ENCODE results near the gene CPPED1.
A peak's percentile ranks its signal among the peaks of the same experiment; 100 is the strongest.

The CPPED1 gene

DNA sequence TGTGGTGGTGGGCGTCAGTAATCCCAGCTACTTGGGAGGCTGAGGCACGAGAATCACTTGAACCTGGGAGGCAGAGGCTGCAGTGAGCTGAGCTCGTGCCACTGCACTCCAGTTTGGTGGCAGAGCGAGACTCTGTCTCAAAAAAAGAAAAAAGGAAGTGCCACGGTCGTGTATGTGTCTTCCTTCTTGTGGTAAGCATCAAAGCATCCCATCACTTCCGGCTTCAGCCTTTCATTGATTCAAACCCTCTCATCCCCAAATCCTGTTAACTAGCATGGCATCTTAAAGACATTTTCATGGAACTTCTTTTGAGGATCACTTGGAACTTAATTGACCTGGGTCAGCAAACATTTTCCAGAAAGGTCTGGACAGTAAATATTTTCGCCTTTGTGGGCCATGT is 126.2 kb downstream of the CPPED1 start:
- no peak for DNase-seq

DNA sequence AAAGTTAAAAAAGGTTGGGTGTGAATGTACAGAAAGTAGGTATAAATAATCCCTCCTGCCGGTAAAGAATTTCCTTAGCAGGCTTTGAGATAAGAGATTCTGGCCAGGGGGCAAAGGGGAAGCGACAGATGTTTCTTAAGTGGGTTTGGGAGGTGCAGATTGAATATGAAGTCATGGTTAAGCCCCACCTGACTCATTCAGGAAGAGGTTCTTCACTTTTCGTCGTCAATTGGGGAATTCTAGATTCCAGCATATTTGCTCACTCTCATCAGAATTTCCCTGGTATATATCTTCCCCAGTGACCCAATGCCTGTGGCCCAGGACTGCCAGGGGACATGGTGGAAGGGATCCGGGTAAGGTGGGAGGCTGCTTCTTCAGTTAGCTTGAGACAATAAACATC is 127.8 kb downstream of the CPPED1 start:
- DNase-seq, result no peak

DNA sequence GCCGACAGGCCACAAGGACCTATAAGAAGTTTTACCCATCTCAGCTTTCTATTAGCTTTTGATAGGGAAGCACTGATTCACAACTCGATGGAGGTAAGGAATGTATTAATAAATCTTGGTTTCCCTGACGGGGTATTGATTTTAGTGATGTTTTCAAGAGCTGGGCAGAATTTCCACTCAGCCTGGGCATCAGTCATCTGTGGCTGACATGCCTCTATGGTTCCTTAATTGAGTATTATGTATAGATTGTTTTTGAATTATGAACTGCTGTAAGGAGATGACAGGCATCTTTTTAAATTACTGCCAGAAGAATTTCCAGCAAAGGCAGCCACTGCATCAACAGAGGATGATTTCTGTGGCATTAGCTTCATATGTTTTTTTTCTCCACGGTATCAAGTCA is 128.6 kb downstream of the CPPED1 start:
- DNase-seq, result no peak

DNA sequence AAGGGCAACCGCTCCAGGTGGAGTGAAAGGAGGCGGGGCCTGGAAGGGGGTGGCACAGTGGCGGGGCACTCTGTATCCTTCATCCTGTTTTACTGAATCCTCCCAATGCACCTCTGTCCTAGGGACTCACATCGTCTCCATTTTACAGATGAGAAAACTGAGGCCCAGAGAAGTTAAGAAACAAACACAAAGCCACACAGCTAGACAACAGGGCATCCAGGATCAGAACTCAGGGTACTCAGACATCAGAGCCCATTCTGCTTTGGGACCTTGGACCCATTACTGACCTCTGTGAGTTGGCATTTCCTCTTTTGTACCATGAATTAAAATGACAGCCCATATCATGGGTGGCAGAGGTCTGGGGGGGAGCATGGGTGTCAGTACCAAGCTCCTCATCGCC is 129.2 kb downstream of the CPPED1 start:
- DNase-seq, result no peak

DNA sequence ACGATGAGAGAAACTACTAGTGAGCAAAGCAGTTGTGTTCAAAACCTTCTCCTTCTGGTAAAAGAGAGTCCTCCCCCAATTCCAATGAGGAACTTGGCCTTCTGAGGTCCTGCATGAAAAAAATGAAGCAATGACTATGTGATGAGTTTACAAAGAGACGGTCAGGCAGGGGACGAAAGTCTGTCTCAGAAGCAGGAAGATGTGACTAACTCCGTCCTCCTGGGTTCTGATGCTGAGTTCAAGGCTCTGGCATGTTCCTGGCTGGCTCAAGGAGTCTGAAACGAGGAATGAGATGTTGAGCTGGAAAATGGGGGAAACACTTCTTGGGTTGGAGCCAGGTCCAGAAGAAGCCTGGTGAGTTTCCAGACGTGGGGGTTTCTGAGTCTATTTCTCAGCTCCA is 129.6 kb downstream of the CPPED1 start:
- DNase-seq, result no peak

DNA sequence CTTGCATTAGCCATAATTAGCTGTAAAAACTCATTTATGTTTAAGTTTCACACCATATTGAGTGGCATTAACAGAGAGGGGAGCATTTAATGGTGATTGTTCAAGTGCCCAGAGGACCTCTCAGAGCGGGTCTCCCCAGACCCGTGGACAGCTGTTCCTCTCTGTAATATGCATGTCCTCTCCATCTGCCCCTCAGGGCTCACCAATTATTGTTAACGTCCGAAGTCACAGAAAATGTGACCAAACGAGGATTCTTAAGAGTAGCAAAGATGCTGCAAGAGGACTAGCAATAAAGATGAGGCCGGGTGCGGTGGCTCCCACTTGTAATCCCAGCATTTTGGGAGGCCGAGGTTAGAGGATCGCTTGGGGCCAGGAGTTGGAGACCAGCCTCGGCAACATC is 130.2 kb downstream of the CPPED1 start:
- DNase-seq, result no peak

DNA sequence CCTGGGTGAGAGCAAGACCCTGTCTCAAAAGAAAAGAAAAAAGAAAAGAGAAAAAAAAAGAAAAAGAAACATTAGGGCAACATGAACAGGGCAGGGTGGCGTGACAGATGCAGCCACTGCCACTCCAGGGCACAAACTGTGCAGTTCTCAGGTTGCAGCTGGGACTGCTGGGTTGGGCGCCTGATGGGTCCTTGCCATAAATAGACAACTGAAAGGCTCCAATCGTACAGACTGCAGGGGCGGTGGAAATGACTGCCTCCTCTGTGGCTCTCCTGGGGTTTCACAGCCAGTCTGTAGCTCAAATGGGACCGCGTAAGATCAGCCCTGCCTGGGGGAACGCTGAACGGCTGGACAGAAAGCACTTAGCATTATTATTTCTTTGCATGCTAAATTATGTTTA is 130.7 kb downstream of the CPPED1 start:
- DNase-seq, result no peak

DNA sequence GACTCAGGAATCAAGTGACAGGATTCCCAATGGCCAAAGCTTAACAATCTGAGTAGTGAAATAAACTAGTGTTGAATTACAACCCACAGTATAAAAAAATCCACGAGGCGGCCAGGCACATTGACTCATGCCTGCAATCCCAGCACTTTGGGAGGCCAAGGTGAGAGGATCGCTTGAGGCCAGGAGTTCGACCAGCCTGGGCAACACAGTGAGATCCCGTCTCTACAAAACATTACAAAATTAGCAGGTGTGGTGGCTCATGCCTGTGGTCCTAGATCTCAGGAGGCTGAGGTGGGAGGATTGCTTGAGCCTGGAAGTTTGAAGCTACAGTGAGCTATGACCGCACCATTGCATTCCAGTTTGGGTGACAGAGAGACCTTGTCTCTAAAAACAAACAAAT is 133.8 kb downstream of the CPPED1 start:
- no peak for DNase-seq

DNA sequence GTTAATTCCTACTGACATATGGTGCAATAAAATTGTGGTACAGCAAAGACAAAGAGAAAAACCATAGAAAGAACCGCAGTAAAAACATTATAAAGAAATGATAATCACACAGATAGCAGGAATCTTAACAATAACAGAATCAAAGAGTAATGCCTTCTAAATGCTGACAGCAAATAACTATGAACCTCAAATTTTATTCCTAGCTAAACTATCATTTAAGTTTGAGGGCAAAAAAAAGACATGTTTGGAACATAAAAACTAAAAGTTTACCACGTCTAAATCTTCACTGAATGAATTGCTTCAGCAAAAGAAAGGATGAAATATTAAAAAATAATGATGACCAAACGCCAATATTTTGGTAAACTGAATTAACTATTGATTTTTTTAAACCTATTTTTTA is 135.8 kb downstream of the CPPED1 start:
- DNase-seq, result no peak

DNA sequence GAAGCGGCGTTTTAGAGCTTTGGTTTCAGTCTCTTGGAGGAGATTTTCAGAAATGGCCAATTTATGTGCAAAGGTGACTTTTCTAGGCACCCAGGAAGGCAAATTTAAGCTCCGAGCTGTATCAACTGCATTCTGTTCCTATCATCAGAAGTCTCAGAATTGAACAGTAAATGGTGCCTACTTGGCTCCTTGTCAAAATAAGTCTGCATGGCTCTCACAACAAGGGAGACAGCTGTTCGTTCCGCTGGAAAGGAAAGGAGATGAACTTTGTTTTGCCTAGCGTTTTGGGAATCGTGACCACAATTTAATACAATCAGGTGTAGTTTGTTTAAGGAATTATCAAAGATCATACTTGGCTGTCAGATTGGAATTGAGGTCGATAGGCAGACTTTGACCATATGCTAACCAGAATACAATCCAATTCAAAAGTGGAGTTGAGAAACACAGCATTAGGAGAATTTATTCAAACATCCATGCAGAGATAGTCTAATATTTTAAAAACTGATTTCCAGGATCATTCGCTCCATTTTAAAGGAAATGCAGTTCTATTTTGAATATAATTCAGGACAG is 139.4 kb downstream of the CPPED1 start:
- no peak for DNase-seq

DNA sequence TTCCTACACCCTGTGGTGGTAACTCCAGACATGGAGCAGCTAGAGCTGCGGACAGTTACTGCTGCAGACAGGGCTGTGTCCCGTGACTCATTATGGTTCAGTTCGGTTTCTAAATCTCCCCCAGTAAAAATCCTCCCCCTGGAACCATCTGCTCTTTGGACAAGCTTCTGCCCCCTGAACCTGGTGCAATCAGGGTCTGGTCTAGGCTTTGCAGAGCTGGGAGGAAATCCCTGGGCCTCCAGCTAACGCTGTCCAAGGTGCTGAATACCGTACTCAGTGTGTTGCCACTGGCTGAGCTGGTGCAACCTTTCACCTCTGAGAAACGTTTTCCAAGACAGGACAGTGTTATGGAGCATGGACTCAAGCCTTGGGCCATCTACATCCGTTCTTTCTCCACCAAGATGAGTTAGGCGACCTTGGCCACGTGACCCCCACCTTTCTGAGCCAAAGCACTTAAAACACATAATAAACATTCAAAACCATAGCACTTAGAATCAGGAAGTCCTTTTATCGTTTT is 142.0 kb downstream of the CPPED1 start:
- no peak for DNase-seq

DNA sequence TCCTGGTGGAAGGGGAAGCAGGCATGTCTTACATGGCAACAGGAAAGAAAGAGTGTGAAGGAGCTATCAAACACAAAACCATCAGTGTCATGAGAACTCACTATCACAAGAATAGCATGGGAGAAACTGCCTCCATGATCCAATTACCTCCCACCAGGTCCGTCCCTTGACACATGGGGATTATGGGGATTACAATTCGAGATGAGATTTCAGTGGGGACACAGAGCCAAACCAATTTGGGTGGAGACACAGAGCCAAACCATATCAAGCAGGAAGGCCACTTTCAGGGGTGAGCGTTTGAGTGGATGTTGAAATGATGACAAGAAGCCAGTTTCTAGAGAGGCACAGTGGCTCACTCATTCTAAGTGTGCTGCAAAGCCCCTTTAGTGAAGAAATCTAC is 143.8 kb downstream of the CPPED1 start:
- no peak for DNase-seq

DNA sequence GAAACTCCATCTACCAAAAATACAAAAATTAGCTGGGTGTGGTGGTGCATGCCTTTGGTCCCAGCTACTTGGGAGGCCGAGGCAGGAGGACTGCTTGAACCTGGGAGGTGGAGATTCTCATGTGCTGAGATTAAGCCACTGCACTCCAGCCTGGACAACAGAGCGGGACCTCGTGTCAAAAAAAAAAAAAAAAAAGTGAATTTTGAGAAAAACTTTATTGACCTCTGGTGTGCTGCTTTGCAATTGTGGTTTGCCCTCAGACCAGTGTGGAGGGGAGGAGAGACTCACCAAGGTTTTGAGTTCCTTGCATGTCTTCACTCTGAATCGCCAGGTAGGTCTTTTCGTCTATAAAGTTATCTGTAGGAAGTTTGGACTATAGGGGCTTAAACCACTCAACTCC is 145.2 kb downstream of the CPPED1 start:
- no peak for DNase-seq

DNA sequence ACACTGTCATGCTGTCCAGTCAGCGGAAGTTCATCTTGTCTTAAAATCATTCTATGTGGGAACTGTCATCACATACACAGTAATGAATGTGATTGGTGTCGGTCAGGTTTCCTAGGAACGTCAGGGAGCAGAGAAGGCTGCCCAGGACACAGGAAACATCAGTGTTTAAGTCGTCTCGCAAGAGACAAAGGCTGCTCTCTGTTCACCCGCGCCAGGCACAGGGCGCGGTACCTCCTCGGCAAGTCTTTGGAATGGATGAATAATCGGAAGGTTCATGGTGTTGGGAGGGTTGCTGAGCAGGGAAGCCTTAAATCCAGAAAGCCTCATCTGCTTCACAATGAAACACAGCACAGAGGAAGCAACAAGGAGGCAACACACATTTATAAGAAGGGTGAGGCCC is 148.2 kb downstream of the CPPED1 start:
- DNase-seq, result no peak

DNA sequence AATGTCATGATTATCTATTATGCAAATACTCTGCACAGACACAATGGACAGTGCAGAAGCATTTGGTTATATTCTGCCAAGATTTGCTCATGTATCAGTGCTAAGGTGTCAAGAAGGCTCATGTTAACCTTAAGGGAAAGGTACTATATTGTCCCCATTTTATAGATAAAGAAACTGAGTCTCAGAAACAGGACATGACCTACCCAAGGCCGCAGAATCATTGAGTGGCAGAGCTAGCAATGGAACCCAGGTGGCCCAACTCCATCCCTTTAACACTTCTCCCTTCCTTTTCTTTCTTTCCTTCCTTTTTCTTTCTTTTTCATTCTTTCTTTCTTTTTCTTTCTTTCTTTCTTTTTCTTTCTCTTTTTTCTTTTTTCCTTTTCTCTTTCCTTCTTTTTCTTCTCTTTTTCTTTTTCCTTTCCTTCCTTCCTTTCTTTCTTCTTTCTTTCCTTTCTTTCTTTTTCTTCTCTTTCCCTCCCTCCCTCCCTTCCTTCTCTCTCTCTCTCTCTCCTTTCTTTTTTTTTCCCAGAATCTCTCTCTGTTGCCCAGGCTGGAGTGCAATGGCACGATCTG is 149.8 kb downstream of the CPPED1 start:
- DNase-seq, result no peak

DNA sequence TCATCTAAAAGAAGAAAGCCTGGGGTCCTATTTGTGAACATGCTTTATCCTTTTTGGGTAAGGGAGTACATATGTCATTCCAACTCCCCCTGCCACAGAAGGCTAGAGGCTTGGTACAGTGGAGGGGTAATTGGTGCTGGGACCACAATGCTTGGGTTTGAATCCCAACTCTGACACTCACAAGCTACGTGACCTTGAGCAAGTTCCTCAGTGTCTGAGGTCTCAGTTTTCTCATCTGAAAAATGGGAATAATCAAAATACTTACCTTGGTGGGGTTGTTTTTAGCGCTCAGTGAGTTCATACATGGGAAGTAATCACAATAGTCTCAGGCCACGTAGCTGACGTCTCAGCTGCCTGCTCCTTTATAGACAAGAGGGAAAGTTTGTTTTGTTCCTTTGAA is 150.8 kb downstream of the CPPED1 start:
- no peak for DNase-seq

DNA sequence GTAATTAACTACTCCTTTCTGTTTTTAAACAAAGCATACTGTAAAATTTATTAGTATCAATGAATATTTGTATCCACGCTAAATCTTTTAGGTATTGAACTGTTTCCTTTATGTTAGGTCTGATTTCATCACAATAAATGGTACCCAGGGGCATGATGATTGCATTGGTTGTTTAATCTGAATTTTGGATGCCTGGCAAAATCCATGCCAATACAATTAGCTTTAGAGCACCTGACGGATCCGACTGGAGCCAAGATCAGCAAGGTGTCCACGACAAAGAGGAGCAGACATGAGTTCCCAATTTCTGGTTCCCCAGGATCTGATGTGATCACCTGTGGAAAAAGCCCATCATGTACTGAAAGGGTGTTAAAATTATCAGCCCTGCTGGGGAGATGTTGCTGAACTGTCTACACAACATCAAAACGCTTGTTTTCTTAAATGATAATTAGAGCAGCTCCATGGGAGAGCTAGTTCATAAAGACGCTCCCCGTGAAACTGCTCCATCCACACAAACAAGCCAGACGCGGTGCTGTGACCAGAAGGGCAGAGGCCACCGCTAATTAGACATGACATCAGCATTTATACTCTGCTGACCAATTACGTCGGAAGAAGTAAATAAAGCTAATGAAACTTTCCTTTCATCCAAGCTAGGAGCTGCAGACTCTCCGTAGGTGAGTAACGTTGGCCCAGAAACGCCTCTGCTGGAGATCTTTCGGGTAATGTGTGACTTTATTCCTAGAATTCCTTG is 151.7 kb downstream of the CPPED1 start:
- DNase-seq, result peak; percentile 97

DNA sequence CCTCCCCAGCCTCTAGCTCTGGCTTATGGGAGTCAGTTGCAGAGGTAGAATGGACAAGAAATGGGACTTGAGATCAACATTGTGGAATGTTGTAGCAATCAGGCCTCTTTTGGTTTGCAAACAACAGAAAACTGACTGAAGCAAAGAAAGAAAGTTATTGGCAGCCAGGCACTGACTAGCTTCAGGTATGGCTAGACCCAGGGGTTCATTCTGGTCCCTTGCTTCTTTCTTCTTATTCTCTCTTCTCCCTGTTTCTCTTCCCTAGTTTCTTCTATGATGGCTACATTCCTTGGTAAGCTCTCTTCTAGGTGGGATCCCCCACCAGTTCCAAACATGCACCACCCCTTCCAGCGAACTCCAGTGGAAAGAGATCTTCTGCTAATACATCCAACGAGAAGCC is 154.3 kb downstream of the CPPED1 start:
- DNase-seq, result no peak

DNA sequence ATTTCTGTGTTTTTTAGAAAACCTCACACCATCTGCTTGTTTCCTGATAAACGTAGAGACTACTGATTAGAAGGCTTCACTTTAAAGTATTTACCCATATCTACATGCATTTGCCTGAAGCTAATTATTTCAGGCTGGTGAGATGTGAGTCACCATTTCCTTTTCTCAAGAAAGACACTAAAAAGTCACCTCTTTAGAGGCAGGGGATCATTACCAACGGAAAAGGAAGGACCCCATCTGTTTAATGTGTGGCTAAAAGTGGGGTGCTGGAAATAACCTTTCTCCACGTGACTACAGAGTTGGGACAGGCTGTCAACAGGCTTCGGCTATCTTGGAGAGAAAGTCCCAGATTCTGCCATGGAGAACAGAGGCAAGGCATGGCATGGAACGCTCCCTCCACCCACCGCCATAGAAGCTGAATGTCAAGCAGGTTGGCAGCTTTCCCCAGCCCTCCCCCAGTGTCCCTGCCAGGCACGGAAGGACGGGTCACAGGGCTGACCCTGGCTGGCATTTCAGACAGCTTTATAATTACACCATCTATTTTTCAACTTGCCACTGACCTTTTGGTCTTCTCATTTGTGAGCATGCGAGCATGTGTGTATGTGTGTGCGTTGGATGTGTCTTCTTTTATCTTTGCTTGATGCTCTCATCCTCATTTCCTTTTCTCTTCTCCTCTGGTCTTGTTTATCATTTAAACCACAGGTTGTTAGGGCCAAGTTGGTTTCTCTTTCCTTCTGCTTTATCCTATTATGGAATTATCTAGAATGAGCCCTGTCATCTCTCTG is 157.0 kb downstream of the CPPED1 start:
- DNase-seq, result peak; percentile 44

DNA sequence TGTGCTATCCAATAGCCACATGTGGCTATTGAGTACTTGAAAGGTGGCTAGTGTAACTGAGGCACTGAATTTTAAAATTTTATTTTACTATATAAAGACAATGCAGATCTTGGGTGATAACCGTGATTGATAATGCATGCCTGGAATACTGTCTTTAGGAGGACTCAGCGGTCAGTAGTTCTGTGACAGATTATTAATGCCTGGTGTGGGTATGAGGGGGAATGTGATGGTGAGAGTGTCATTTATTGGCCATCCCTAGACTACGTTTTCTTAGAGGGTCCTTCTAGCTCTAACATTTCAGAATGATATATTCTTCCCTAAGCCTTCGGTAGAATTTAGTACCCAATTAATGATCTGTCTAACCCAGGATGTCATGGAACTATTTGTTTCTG is 157.6 kb downstream of the CPPED1 start:
- no peak for DNase-seq

DNA sequence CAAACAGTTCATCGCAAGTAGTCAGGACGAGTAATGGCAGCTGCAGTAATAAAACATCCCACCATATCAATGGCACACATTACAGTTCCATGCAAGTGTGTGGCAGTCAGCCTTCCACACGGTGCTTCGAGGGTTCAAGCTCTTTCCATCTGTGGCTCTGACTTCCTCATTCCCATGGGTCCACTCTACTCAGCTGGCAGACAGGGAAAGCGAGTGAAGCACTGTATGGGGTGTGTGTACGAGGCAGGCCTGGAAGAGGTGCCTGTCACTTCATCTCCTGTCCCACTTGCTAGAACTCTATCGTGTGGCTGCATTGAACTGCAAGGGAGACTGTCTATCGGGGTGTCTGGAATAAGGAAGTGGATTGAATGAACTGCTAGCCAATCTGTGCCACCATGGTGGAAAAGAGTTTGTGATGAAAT is 160.6 kb downstream of the CPPED1 start:
- DNase-seq, result no peak

DNA sequence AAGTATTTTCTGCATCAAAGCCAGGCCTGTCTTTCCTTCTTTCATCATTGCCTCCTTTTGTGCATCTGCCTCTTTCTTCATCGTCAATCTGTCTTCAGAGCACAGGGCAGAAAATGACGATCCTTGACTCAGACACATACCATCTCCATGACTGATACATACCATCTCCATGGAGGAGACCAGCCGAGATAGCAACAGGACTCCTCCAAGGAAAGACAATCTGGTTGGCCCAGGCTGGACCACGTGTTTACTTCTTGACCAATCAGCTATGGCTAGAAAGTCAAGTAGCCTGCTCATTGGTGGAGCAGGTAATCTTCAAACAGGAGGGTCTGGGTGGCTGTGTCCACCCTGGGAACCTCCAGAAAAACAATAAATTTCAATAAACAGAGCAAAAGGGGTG is 164.6 kb downstream of the CPPED1 start:
- DNase-seq, result no peak

DNA sequence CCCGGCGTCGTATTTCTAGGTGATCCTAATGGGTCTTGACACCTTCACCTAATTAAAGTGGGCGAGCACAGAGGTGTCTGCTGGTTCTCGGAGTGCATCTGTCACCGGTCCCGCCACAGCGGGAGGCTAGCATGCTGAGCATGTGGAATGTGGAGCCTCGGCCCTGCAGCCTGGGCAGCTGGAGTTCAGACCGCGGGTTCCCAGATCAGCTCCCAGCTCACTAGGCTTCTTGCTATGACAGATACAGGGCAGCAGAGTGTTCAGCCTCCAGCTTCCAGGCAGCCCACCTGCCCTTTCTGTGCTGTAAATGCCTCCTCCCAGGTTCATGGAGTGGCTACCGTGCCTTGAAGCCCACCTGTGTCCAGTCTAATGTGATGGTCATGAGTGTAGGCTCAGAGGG is 166.7 kb downstream of the CPPED1 start:
- no peak for DNase-seq

DNA sequence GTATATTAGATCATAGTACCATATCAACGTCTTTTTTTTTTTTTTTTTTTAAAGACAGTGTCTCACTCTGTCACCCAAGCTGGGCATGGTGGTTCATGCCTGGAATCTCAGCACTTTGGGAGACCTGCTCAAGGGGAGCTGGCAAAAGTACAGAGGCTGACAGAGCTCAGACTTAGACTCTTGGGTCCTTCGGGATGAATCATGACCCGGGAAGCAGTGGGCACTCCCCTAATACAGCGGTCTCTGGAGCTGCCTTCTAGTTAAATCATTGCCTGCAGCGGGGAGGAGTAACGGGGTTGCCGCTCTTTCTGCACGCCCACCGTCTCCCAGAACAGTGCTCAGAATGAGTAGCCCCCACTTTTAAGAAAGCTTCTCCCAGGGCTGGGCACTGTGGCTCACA is 174.4 kb downstream of the CPPED1 start:
- no peak for DNase-seq

All from COR-L47 (cell line).